A673 (cell line): ENCODE measurements around the gene ESRRG. TPM values are rescaled to one million over a fixed set of nuclear protein-coding genes. Genes with fewer than 3 reads are reported as not detected.

ENCODE experiments used
- BruUV-seq: library from RNA; stranded (reverse); fragments of 400-500 nt; replicated peaks from 2 replicates; lab custom pipeline; 2021; lab: Mats Ljungman, UMichigan
- CTCF ChIA-PET: fragments of 300-600 bp; sonication (Branson Sonifier 250); formaldehyde crosslinking; loops from one replicate; lab custom pipeline; 2022; ENCODE audit warnings: antibody characterized with exemption; lab: Charles Lee
- POLR2A ChIA-PET: fragments of 300-600 bp; sonication (Branson Sonifier 250); formaldehyde crosslinking; loops from one replicate; lab custom pipeline; 2022; ENCODE audit warnings: antibody characterized with exemption; ENCODE audit not compliant: low non-redundant PET; lab: Charles Lee
- DNase-seq: peaks from one replicate; pipeline ENCODE4 v3.0.0-alpha.2; 2015; ENCODE audit warnings: low spot score
- H3K27ac ChIP-seq: fragments of 200-600 bp; sonication (generic); 2 replicates; pipeline ENCODE4 v1.5.1; 2016; ENCODE audit warnings: mixed run types, low read depth, mild to moderate bottlenecking, mixed read lengths, antibody characterized with exemption, low read length; ENCODE audit not compliant: poor library complexity, severe bottlenecking
- H3K27me3 ChIP-seq: fragments of 200-600 bp; sonication (generic); replicated peaks from 2 replicates; pipeline ENCODE4 v1.6.1; 2017; ENCODE audit warnings: mixed run types, low read depth, mild to moderate bottlenecking, mixed read lengths, antibody characterized with exemption, low read length; ENCODE audit not compliant: insufficient read depth, poor library complexity
- H3K36me3 ChIP-seq: fragments of 200-600 bp; sonication (generic); 2 replicates; pipeline ENCODE4 v1.6.1; 2016; ENCODE audit warnings: mixed run types, mild to moderate bottlenecking, mixed read lengths, antibody characterized with exemption, low read length; ENCODE audit not compliant: insufficient read depth, poor library complexity, severe bottlenecking
- H3K4me1 ChIP-seq: fragments of 200-600 bp; sonication (generic); 2 replicates; pipeline ENCODE4 v1.6.1; 2017; ENCODE audit warnings: mixed run types, mild to moderate bottlenecking, mixed read lengths, antibody characterized with exemption, low read length; ENCODE audit not compliant: insufficient read depth, poor library complexity, severe bottlenecking
- H3K4me3 ChIP-seq: fragments of 200-600 bp; sonication (generic); 2 replicates; pipeline ENCODE4 v1.5.1; 2016; ENCODE audit warnings: low read depth, mixed run types, mild to moderate bottlenecking, mixed read lengths, low read length; ENCODE audit not compliant: poor library complexity, severe bottlenecking
- H3K9me3 ChIP-seq: fragments of 200-600 bp; sonication (generic); 2 replicates; pipeline ENCODE4 v1.6.1; 2016; ENCODE audit warnings: mixed run types, low read depth, mild to moderate bottlenecking, mixed read lengths, antibody characterized with exemption, low read length; ENCODE audit not compliant: poor library complexity, severe bottlenecking
- CTCF ChIP-seq: fragments of 300-800, 200-600 bp; sonication (generic); conservative IDR thresholded peaks from 2 replicates; pipeline ENCODE4 v1.5.1; 2017; ENCODE audit warnings: low read depth, mild to moderate bottlenecking, antibody characterized with exemption, low read length, moderate library complexity, mixed read lengths
- EZH2 ChIP-seq: fragments of 200-600 bp; sonication (generic); IDR thresholded peaks from 2 replicates; pipeline ENCODE4 v1.6.1; 2017; ENCODE audit warnings: borderline replicate concordance, low read depth, mild to moderate bottlenecking, mixed read lengths, antibody characterized with exemption, low read length; ENCODE audit not compliant: poor library complexity, severe bottlenecking
- intact Hi-C: fragments of 100-400 bp; cut with micrococcal nuclease; formaldehyde crosslinking; loops from one replicate; pipeline ENCODE4 v1.10.0; 2022; ENCODE audit not compliant: unreplicated experiment
- total RNA-seq: library from RNA; stranded (reverse); gene quantifications from 2 replicates; pipeline ENCODE4 v1.2.3, GENCODE V29; 2021

The ESRRG gene
- total RNA-seq, 1 experiment from 2014 or later = not detected

GRCh38 chr1:216521477-216521876, 201.8 kb downstream of the ESRRG start:
- Histone ChIP-seq H3K27ac (no peak overlapping the region), H3K36me3 (no peaks in the 10 kb centered on the region), H3K4me1 (no peaks in the 10 kb centered on the region), H3K27me3 (peaks cover 76% of the 10 kb centered on the region), H3K9me3 (no peaks in the 10 kb centered on the region), H3K4me3 (no peak overlapping the region)
- TF ChIP-seq EZH2 = no peak
- TF ChIP-seq CTCF = no peak
- intact Hi-C loops = no loop called here
- ChIA-PET CTCF (no interaction called here), POLR2A (no interaction called here)
- no TSS peak for BruUV-seq
- no peak for DNase-seq

DNA sequence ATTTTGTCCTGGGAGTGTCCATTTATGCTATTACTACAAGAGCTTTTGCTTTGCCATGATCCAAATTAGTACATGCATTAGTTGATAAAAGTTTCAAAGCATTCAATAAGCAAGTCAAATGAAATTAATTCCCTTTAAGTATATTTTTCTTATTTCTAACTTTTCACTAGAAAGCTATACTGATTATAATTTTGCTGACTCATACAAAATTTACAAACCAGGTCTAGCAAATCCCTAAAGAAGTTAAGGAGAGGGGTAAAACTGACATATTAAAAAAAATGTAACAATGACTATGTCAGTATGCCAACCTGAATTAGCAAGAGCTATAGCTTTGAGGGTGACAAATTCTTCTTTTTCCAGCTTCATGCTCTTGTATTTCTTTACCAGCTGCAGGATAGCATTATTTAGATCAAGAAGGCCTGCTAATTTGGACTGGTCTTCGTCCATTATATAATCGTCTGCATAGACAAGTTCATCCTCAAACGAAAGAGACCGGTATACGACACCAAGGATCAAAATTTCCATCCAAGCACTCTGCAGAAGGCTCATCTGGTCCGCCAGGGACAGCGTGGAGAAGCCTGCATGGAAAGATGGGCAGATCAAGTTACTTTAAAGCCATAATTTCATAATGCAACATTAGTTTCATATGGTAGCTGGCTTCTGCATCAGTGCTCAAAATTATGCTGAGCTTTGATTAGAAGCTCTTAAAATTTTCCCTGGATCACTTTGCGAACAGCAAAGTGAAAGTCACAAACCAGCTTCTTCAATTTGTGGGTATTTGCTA, 204.2 kb downstream of the ESRRG start:
- CTCF ChIA-PET = no interaction called here
- TF ChIP-seq EZH2 (no peak), CTCF (no peak)
- BruUV-seq = no TSS peak
- Histone ChIP-seq H3K4me1 (no peaks in the 10 kb centered on the region), H3K36me3 (no peaks in the 10 kb centered on the region), H3K9me3 (no peaks in the 10 kb centered on the region), H3K27ac (no peak overlapping the region), H3K4me3 (no peak overlapping the region), H3K27me3 (peaks cover 59% of the 10 kb centered on the region)
- POLR2A ChIA-PET = no interaction called here
- intact Hi-C loops = no loop called here
- no peak for DNase-seq

- BruUV-seq = no TSS peak
- intact Hi-C loops = no loop called here
- ChIA-PET CTCF (no interaction called here), POLR2A (no interaction called here)
- Histone ChIP-seq H3K4me1 (no peaks in the 10 kb centered on the region), H3K4me3 (no peak overlapping the region), H3K36me3 (no peaks in the 10 kb centered on the region), H3K27ac (no peak overlapping the region), H3K9me3 (no peaks in the 10 kb centered on the region), H3K27me3 (peaks cover 48% of the 10 kb centered on the region)
- no peak for DNase-seq
- TF ChIP-seq CTCF (no peak), EZH2 (no peak)
Observed at GRCh38 chr1:216502528-216503162, 220.6 kb downstream of the ESRRG start.
